C4-2B (cell line): ENCODE results near the gene PPT2.
"Not testable (repeated sequence)": the region's sequence is repeated elsewhere in the genome, so short reads cannot be mapped to it uniquely, and the experiment has no call there.

Experiments
- H3K27ac ChIP-seq: fragments of 450-650 bp; 2 replicates; pipeline ENCODE4 v1.5.1; 2017
- ZFX ChIP-seq: fragments of 450-650 bp; IDR thresholded peaks from 2 replicates; pipeline ENCODE4 v1.6.1; 2017
- TF ChIP-seq, protein P1 (sequence below): fragments of 450-650 bp; conservative IDR thresholded peaks from 2 replicates; pipeline ENCODE4 v1.5.1; 2017; ENCODE audit warnings: mild to moderate bottlenecking

PPT2 gene

DNA sequence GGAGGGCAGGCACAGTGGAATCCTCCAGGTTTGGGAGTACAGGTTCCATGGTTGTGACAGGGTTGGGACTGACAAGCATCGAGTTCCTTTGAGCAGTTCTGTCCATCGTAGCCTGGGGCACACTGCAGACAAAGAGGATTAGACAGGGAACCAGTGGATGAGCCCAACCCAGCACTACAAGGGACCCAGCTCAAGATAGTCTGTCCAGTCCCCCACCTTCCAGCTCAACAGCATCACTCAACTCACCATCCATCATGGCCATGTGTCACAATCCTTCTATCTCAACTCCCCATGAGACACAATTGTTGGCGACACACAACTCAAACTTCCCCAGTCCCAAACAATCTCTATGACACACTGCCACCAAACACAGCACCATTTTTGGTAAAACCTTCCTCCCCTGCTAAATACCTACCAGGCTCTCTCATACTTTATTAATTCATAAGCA, 50.4 kb downstream of the PPT2 start:
- no peak overlapping the region for H3K27ac ChIP-seq
- TF ChIP-seq, protein P1, sequence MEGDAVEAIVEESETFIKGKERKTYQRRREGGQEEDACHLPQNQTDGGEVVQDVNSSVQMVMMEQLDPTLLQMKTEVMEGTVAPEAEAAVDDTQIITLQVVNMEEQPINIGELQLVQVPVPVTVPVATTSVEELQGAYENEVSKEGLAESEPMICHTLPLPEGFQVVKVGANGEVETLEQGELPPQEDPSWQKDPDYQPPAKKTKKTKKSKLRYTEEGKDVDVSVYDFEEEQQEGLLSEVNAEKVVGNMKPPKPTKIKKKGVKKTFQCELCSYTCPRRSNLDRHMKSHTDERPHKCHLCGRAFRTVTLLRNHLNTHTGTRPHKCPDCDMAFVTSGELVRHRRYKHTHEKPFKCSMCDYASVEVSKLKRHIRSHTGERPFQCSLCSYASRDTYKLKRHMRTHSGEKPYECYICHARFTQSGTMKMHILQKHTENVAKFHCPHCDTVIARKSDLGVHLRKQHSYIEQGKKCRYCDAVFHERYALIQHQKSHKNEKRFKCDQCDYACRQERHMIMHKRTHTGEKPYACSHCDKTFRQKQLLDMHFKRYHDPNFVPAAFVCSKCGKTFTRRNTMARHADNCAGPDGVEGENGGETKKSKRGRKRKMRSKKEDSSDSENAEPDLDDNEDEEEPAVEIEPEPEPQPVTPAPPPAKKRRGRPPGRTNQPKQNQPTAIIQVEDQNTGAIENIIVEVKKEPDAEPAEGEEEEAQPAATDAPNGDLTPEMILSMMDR: no peak
- no peak for TF ChIP-seq ZFX

DNA sequence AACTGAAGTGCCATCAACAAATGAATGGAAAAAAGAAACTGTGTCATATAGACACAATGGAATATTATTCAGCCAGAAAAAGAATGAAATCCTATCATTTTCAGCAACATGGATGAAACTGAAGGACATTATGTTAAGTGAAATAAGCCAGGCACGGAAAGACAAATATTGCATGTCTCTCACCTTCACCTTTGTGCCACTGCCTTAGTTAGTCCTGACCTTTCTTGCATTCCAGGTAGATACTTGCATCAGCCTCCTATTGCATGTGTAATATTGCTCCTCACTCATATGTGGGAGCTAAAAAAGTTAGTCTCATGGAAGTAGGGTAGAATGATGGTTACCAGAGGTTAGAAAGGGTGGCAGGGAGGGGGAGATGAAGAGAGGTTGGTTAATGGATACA, 55.1 kb downstream of the PPT2 start:
- H3K27ac ChIP-seq: no peak overlapping the region

DNA sequence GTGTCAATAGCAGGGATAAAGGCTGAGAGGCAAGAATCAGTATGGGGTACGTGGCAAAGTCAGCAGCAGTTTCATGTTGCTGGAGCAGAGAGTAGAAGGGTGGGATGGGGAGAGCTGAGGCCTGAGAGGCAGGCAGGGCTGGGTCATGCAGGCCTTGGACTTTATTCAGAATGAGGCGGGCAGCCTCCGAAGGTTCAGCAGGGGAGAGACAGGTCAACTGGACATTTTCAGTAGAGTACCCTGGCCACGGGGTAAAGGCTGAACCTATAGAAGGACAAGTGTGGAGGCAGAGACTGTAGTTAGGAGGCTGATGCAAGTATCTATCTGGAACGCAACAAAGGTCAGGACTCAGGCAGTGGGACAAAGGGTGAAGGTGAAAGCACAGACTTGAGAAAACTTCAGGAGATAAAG, 56.3 kb downstream of the PPT2 start:
- H3K27ac ChIP-seq: no peak overlapping the region
- TF ChIP-seq, protein P1: no peak
- TF ChIP-seq ZFX: no peak

More for the DNA sequence above, 55.1 kb downstream of the PPT2 start:
- no peak for TF ChIP-seq ZFX

DNA sequence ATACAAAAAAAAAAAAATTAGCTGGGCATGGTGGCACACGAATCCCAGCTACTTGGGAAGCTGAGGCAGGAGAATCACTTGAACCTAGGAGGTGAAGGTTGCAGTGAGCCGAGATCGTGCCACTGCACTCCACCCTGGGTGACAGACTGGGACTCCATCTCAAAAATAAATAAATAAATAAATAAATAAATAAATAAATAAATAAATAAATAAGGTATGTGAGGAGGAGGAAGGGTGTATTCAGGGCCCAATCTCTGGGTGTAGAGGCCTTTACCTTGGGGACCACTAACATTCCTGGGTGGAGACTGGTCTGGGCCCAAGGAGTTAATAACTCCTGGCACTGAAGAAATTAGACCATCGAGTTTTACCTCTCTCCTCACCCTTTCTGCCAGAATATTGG, 57.5 kb downstream of the PPT2 start:
- not testable (repeated sequence) for H3K27ac ChIP-seq

DNA sequence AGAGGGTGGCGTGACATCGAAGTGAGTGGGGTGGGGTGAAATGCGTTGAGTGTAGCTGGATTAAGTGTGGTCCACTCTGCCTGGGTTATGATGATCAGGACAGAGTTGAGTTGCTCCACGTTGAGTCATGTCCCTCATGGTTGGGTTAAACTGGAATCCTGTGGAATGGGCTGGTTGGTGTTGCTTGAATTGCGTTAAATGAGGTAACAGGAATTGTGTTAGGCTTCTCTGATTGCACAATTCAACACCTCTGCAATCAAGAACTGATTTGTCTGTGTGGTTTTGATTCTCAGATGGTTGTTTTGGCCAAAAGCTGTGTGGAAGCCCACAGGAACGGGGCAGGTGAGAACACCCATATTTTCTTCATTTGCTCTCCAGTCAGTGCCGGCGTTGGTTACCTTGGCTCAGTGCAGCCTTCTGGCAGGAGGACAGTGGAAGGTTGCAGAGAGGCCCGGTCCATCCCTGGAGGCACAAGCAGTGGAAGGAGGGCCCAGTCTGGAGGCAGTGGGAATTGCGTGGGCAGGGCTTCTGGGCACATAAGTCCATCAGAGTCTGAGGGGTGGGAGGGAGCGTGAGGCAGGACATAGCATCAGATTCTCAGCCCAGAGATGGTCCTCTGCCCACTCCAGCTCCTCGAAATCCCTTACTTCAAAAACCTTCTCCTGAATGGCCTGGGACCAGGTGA, 58.3 kb downstream of the PPT2 start:
- TF ChIP-seq, protein P1: no peak
- TF ChIP-seq ZFX: no peak
- no peak overlapping the region for H3K27ac ChIP-seq
